HCEC 1CT (cell line): Measurements from ENCODE around the gene ARPC1A.

ENCODE experiments used
- DNase-seq: peaks from one replicate; pipeline ENCODE4 v3.0.0-alpha.2; 2017

Gene ARPC1A

GRCh38 chr7:99415513-99416127 lies 89.9 kb downstream of the ARPC1A start:
- peak; percentile 46 for DNase-seq
